ENCODE measurements around the gene DPF3.

- TF ChIP-seq CTCF (IDR thresholded peaks at IDR 0.05) (no peak), POLR2A (IDR thresholded peaks at IDR 0.05) (no peak)
Observed at GRCh38 chr14:72759670-72760069, 134.2 kb downstream of the DPF3 start.

Data from heart left ventricle (tissue), 13 donors.